Mesenchymal stem cell (in vitro differentiated cells and primary cell): Measurements from ENCODE around the gene HES7.

Source experiments
- DNase-seq: peaks from one replicate; pipeline ENCODE4 v3.0.0-alpha.2; 2013
- H2AFZ ChIP-seq: one replicate; pipeline ENCODE4 v1.6.1; 2013; ENCODE audit warnings: low read depth, mild to moderate bottlenecking, control low read depth, inconsistent platforms, low read length, moderate library complexity
- H2AK5ac ChIP-seq: 2 replicates; pipeline ENCODE4 v1.6.1; 2013; ENCODE audit warnings: low read length, moderate library complexity, mild to moderate bottlenecking, inconsistent platforms; ENCODE audit not compliant: severe bottlenecking
- H2BK120ac ChIP-seq: one replicate; pipeline ENCODE4 v1.6.1; 2013; ENCODE audit warnings: low read depth, mild to moderate bottlenecking, inconsistent platforms, low read length, moderate library complexity
- H2BK12ac ChIP-seq, 2 experiments: one replicate each; pipeline ENCODE4 v1.6.1; 2013; ENCODE audit warnings: inconsistent platforms in 2 of 2, low read length in 2 of 2, mild to moderate bottlenecking in 2 of 2, moderate library complexity in 2 of 2, control low read depth in 1 of 2
- H2BK15ac ChIP-seq: one replicate; pipeline ENCODE4 v1.6.1; 2013; ENCODE audit warnings: mild to moderate bottlenecking, low read depth, inconsistent platforms; ENCODE audit not compliant: poor library complexity, severe bottlenecking
- H2BK5ac ChIP-seq: 2 replicates; pipeline ENCODE4 v1.6.1; 2013; ENCODE audit warnings: low read depth, mild to moderate bottlenecking, low read length, control low read depth, inconsistent platforms; ENCODE audit not compliant: poor library complexity, severe bottlenecking
- H3K14ac ChIP-seq, 2 experiments: one replicate each; pipeline ENCODE4 v1.6.1; 2013; ENCODE audit warnings: inconsistent platforms in 2 of 2, low read length in 2 of 2, control low read depth in 1 of 2, mild to moderate bottlenecking in 1 of 2, moderate library complexity in 1 of 2
- H3K18ac ChIP-seq, 2 experiments: one replicate each; pipeline ENCODE4 v1.6.1; 2013; ENCODE audit warnings: inconsistent platforms in 2 of 2, low read length in 2 of 2, control low read depth in 1 of 2, low read depth in 1 of 2, mild to moderate bottlenecking in 1 of 2
- H3K23ac ChIP-seq, 2 experiments: one replicate each; pipeline ENCODE4 v1.6.1; 2013; ENCODE audit warnings: inconsistent platforms in 2 of 2, low read length in 2 of 2, mild to moderate bottlenecking in 2 of 2, moderate library complexity in 2 of 2, control low read depth in 1 of 2
- H3K27ac ChIP-seq: 2 replicates; pipeline ENCODE4 v1.5.1; 2013; ENCODE audit warnings: mild to moderate bottlenecking, moderate library complexity, low read length, control low read depth, inconsistent platforms; ENCODE audit not compliant: poor library complexity, severe bottlenecking
- H3K27me3 ChIP-seq, 2 experiments: 2 replicates each; pipeline versions ENCODE4 v1.6.1 to v1.7.0; 2013; ENCODE audit warnings: low read length in 2 of 2, mild to moderate bottlenecking in 2 of 2, moderate library complexity in 2 of 2, control low read depth in 1 of 2, inconsistent platforms in 1 of 2; ENCODE audit not compliant: control insufficient read depth in 1 of 2, insufficient read depth in 1 of 2
- H3K36me3 ChIP-seq, 2 experiments: 2 replicates each; pipeline versions ENCODE4 v1.6.1 to v1.7.0; 2013; ENCODE audit warnings: low read length in 2 of 2, control low read depth in 1 of 2, inconsistent platforms in 1 of 2, low read depth in 1 of 2, mild to moderate bottlenecking in 1 of 2; ENCODE audit not compliant: insufficient read depth in 2 of 2, control insufficient read depth in 1 of 2
- H3K4ac ChIP-seq, 2 experiments: one replicate each; pipeline ENCODE4 v1.6.1; 2013; ENCODE audit warnings: inconsistent platforms in 2 of 2, low read length in 2 of 2, mild to moderate bottlenecking in 2 of 2, moderate library complexity in 2 of 2, control low read depth in 1 of 2, low read depth in 1 of 2
- H3K4me1 ChIP-seq: 2 replicates; pipeline ENCODE4 v1.6.1; 2013; ENCODE audit warnings: low read depth, low read length, control low read depth; ENCODE audit not compliant: control insufficient read depth, insufficient read depth
- H3K4me2 ChIP-seq: 2 replicates; pipeline ENCODE4 v1.6.1; 2013; ENCODE audit warnings: low read length, mild to moderate bottlenecking, inconsistent platforms; ENCODE audit not compliant: poor library complexity, severe bottlenecking
- H3K4me3 ChIP-seq, 2 experiments: 2 replicates each; pipeline versions ENCODE4 v1.5.1 to v1.7.0; 2013; ENCODE audit warnings: low read length in 2 of 2, mild to moderate bottlenecking in 2 of 2, control low read depth in 1 of 2, low read depth in 1 of 2; ENCODE audit not compliant: insufficient read depth in 1 of 2
- H3K79me1 ChIP-seq: replicated peaks from 2 replicates; pipeline ENCODE4 v1.6.1; 2013; ENCODE audit warnings: mild to moderate bottlenecking, control low read depth, low read length, inconsistent platforms; ENCODE audit not compliant: poor library complexity, severe bottlenecking
- H3K9ac ChIP-seq: 2 replicates; pipeline ENCODE4 v1.7.0; 2013; ENCODE audit warnings: mild to moderate bottlenecking, low read length, moderate library complexity
- H3K9me3 ChIP-seq: 2 replicates; pipeline ENCODE4 v1.7.0; 2013; ENCODE audit warnings: mild to moderate bottlenecking, low read length; ENCODE audit not compliant: control insufficient read depth
- H4K8ac ChIP-seq: one replicate; pipeline ENCODE4 v1.6.1; 2013; ENCODE audit warnings: inconsistent platforms, mild to moderate bottlenecking, low read length, moderate library complexity
- H4K91ac ChIP-seq: one replicate; pipeline ENCODE4 v1.6.1; 2013; ENCODE audit warnings: mild to moderate bottlenecking, low read length, inconsistent platforms
- WGBS: methylation state at CpG from one replicate; pipeline ENCODE4 v1.1.7; 2013; ENCODE audit warnings: mixed read lengths; 5-methylcytosine and 5-hydroxymethylcytosine counted together

The HES7 gene

GRCh38 chr17:8133399-8133798, 9.5 kb upstream of the HES7 start:
- Histone ChIP-seq H2BK5ac (no peak overlapping the region), H3K27me3 (peaks cover 0 to 4% of the 10 kb centered on the region in 2 experiments), H3K23ac (no peak overlapping the region), H3K27ac (no peak overlapping the region), H3K9ac (no peak overlapping the region), H2AFZ (no peak overlapping the region), H3K9me3 (no peaks in the 10 kb centered on the region), H3K14ac (no peak overlapping the region), H3K79me1 (no peaks in the 10 kb centered on the region), H2AK5ac (no peak overlapping the region), H4K8ac (peak overlapping the region; percentile 52), H4K91ac (peak overlapping the region; percentile 30), H2BK120ac (peak overlapping the region; percentile 29), H2BK12ac (peak overlapping the region in 1 of 2 experiments; percentile 33), H3K4me2 (no peak overlapping the region), H3K4me3 (no peak overlapping the region), H3K18ac (peak overlapping the region in 1 of 2 experiments; percentile 28), H3K36me3 (no peaks in the 10 kb centered on the region), H3K4me1 (peaks cover 3% of the 10 kb centered on the region), H2BK15ac (no peak overlapping the region), H3K4ac (no peak overlapping the region)
- no peak for DNase-seq
- 86% methylated on average over 6 of the region's 12 CpGs for WGBS

GRCh38 chr17:8131844-8132441, 8.0 kb upstream of the HES7 start:
- H2AFZ ChIP-seq, result no peak overlapping the region
- no peaks in the 10 kb centered on the region for H3K79me1 ChIP-seq
- no peaks in the 10 kb centered on the region for H3K4me1 ChIP-seq
- H3K9ac ChIP-seq, result no peak overlapping the region
- H4K91ac ChIP-seq, result no peak overlapping the region
- H2AK5ac ChIP-seq, result no peak overlapping the region
- H3K4me3 ChIP-seq, result no peak overlapping the region
- H3K18ac ChIP-seq, result no peak overlapping the region
- H3K27ac ChIP-seq, result no peak overlapping the region
- no peak overlapping the region for H2BK120ac ChIP-seq
- no peak overlapping the region for H2BK15ac ChIP-seq
- no peak overlapping the region for H2BK12ac ChIP-seq
- no peak overlapping the region for H4K8ac ChIP-seq
- H3K9me3 ChIP-seq, result no peaks in the 10 kb centered on the region
- peak; percentile 53 for DNase-seq
- H3K14ac ChIP-seq, result no peak overlapping the region
- 42% methylated on average over 2 of the region's 3 CpGs for WGBS
- H3K36me3 ChIP-seq, result no peaks in the 10 kb centered on the region
- H2BK5ac ChIP-seq, result no peak overlapping the region
- H3K23ac ChIP-seq, result no peak overlapping the region
- peaks cover 0 to 4% of the 10 kb centered on the region in 2 experiments for H3K27me3 ChIP-seq
- no peak overlapping the region for H3K4me2 ChIP-seq
- no peak overlapping the region for H3K4ac ChIP-seq

- H3K9ac ChIP-seq, result no peak overlapping the region
- peaks cover 21 to 27% of the 10 kb centered on the region in 2 experiments for H3K27me3 ChIP-seq
- no peak overlapping the region for H2BK15ac ChIP-seq
- peaks cover 25% of the 10 kb centered on the region for H3K4me1 ChIP-seq
- no peak overlapping the region for H3K18ac ChIP-seq
- WGBS, result 97% methylated on average over 8 of the region's 14 CpGs
- no peak overlapping the region for H3K27ac ChIP-seq
- H2AK5ac ChIP-seq, result no peak overlapping the region
- H3K4ac ChIP-seq, result no peak overlapping the region
- H3K4me2 ChIP-seq, result no peak overlapping the region
- no peaks in the 10 kb centered on the region for H3K9me3 ChIP-seq
- no peak overlapping the region for H2BK12ac ChIP-seq
- H3K4me3 ChIP-seq, result no peak overlapping the region
- H4K91ac ChIP-seq, result no peak overlapping the region
- no peak overlapping the region for H4K8ac ChIP-seq
- no peak for DNase-seq
- H3K23ac ChIP-seq, result no peak overlapping the region
- no peak overlapping the region for H2AFZ ChIP-seq
- H3K36me3 ChIP-seq, result no peaks in the 10 kb centered on the region
- H2BK5ac ChIP-seq, result no peak overlapping the region
- no peaks in the 10 kb centered on the region for H3K79me1 ChIP-seq
- H3K14ac ChIP-seq, result no peak overlapping the region
- no peak overlapping the region for H2BK120ac ChIP-seq
These were observed 4.3 kb upstream of the HES7 start for GRCh38 chr17:8128125-8128784.

GRCh38 chr17:8126491-8127066, 2.7 kb upstream of the HES7 start:
- Histone ChIP-seq H2BK12ac (no peak overlapping the region), H3K18ac (no peak overlapping the region), H3K79me1 (no peaks in the 10 kb centered on the region), H3K27me3 (peaks cover 23 to 30% of the 10 kb centered on the region in 2 experiments), H3K27ac (peak overlapping the region; percentile 39), H2BK5ac (no peak overlapping the region), H3K4me2 (peak overlapping the region; percentile 99), H4K8ac (peak overlapping the region; percentile 66), H3K9me3 (no peaks in the 10 kb centered on the region), H3K4me3 (peak overlapping the region; percentile 66 to 85), H3K9ac (peak overlapping the region; percentile 75), H3K4me1 (peaks cover 41% of the 10 kb centered on the region), H2AFZ (peak overlapping the region; percentile 29), H3K14ac (no peak overlapping the region), H2BK15ac (no peak overlapping the region), H3K4ac (no peak overlapping the region), H3K36me3 (no peaks in the 10 kb centered on the region), H2AK5ac (no peak overlapping the region), H4K91ac (no peak overlapping the region), H3K23ac (no peak overlapping the region), H2BK120ac (no peak overlapping the region)
- WGBS, result 2% methylated on average over 34 of the region's 45 CpGs
- DNase-seq, result peak; percentile 65
